DOHH2 (cell line): ENCODE data around the gene INO80E.

Source experiments
- H3F3A ChIP-seq: fragments of 200-600 bp; sonication (generic), shearing (Covaris generic); 2 replicates; pipeline ENCODE4 v1.6.0; 2016; ENCODE audit warnings: antibody characterized with exemption, mild to moderate bottlenecking; ENCODE audit not compliant: control insufficient read depth, insufficient read depth
- H3K27ac ChIP-seq: fragments of 200-600 bp; sonication (generic); 2 replicates; pipeline ENCODE4 v1.5.1; 2014; ENCODE audit warnings: low read depth, mild to moderate bottlenecking, low read length, moderate library complexity
- H3K27me3 ChIP-seq: fragments of 200-600 bp; sonication (generic); 2 replicates; pipeline ENCODE4 v1.6.1; 2014; ENCODE audit warnings: mild to moderate bottlenecking, low read length, mixed read lengths; ENCODE audit not compliant: control insufficient read depth
- H3K36me3 ChIP-seq: fragments of 200-600 bp; sonication (generic); 2 replicates; pipeline ENCODE4 v1.6.1; 2014; ENCODE audit warnings: mild to moderate bottlenecking, low read length, moderate library complexity, mixed read lengths; ENCODE audit not compliant: control insufficient read depth
- H3K4me1 ChIP-seq: fragments of 200-600 bp; sonication (generic); 2 replicates; pipeline ENCODE4 v1.6.1; 2014; ENCODE audit warnings: mild to moderate bottlenecking, low read length, mixed read lengths; ENCODE audit not compliant: control insufficient read depth
- H3K4me2 ChIP-seq: fragments of 200-600 bp; sonication (generic); 2 replicates; pipeline ENCODE4 v1.6.0; 2014; ENCODE audit warnings: mild to moderate bottlenecking, low read length, moderate library complexity
- H3K4me3 ChIP-seq: fragments of 200-600 bp; sonication (generic); 2 replicates; pipeline ENCODE4 v1.5.1; 2014; ENCODE audit warnings: mild to moderate bottlenecking, low read length, mixed read lengths
- H3K79me2 ChIP-seq: fragments of 200-600 bp; sonication (generic); 2 replicates; pipeline ENCODE4 v1.6.1; 2014; ENCODE audit warnings: mild to moderate bottlenecking, low read length, mixed read lengths; ENCODE audit not compliant: control insufficient read depth
- H3K9me2 ChIP-seq: fragments of 200-600 bp; sonication (generic); replicated peaks from 2 replicates; pipeline ENCODE4 v1.6.1; 2014; ENCODE audit warnings: mild to moderate bottlenecking, low read length, mixed read lengths; ENCODE audit not compliant: control insufficient read depth
- H3K9me3 ChIP-seq: fragments of 200-600 bp; sonication (generic); 2 replicates; pipeline ENCODE4 v1.6.1; 2014; ENCODE audit warnings: antibody characterized with exemption, low read length, mixed read lengths; ENCODE audit not compliant: control insufficient read depth, insufficient read depth
- H4K20me1 ChIP-seq: fragments of 200-600 bp; sonication (generic); 2 replicates; pipeline ENCODE4 v1.6.0; 2014; ENCODE audit warnings: low read depth, mild to moderate bottlenecking, antibody characterized with exemption, low read length, moderate library complexity; ENCODE audit not compliant: control insufficient read depth, insufficient read depth
- EZH2phosphoT487 ChIP-seq: fragments of 200-600 bp; sonication (generic); IDR thresholded peaks from 2 replicates; pipeline ENCODE4 v1.6.1; 2017; ENCODE audit warnings: borderline replicate concordance, mild to moderate bottlenecking, antibody characterized with exemption, low read length, moderate library complexity, mixed read lengths
- TF ChIP-seq, protein P1 (sequence below): fragments of 200-600 bp; sonication (generic); IDR thresholded peaks from one replicate; pipeline ENCODE4 v1.5.1; 2014; ENCODE audit warnings: antibody characterized with exemption, mild to moderate bottlenecking, low read depth, low read length; ENCODE audit not compliant: poor library complexity, severe bottlenecking

INO80E gene

DNA sequence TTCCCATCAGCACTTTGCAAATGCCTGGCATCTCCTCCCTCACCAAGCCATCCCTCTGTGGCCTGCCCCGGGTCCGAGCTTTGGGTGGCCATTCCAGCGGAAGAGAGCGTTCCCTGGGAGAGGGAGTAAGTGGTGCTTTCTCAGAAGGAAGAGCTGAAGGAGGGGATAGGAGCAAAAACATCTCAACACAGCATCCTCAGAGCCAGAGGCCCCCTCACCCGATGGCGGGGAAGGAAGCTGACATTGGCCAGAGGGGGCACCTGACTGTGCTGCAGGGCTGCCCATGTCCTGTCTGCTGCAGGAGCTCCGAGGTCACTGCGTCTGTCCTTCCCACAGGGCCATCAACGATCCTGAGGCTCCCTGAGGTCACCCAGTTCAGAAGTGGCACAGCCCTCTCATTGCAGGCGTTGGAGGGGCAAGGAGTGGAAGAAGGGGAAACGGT is 35.5 kb downstream of the INO80E start:
- Histone ChIP-seq H3K27ac (no peak overlapping the region), H3K9me3 (peaks cover 4% of the 10 kb centered on the region; the same call in 1 of the 2 replicates), H3K4me1 (0 out of 2 replicates have a peak, but pooled peaks cover 3% of the 10 kb centered on the region), H3K4me3 (no peak overlapping the region), H3K36me3 (no peaks in the 10 kb centered on the region), H3F3A (no peaks in the 10 kb centered on the region), H4K20me1 (no peaks in the 10 kb centered on the region), H3K9me2 (no peaks in the 10 kb centered on the region), H3K27me3 (peaks cover 45% of the 10 kb centered on the region), H3K79me2 (no peaks in the 10 kb centered on the region), H3K4me2 (no peak overlapping the region)
- TF ChIP-seq, protein P1, sequence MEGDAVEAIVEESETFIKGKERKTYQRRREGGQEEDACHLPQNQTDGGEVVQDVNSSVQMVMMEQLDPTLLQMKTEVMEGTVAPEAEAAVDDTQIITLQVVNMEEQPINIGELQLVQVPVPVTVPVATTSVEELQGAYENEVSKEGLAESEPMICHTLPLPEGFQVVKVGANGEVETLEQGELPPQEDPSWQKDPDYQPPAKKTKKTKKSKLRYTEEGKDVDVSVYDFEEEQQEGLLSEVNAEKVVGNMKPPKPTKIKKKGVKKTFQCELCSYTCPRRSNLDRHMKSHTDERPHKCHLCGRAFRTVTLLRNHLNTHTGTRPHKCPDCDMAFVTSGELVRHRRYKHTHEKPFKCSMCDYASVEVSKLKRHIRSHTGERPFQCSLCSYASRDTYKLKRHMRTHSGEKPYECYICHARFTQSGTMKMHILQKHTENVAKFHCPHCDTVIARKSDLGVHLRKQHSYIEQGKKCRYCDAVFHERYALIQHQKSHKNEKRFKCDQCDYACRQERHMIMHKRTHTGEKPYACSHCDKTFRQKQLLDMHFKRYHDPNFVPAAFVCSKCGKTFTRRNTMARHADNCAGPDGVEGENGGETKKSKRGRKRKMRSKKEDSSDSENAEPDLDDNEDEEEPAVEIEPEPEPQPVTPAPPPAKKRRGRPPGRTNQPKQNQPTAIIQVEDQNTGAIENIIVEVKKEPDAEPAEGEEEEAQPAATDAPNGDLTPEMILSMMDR = no peak
- TF ChIP-seq EZH2phosphoT487 = no peak

DNA sequence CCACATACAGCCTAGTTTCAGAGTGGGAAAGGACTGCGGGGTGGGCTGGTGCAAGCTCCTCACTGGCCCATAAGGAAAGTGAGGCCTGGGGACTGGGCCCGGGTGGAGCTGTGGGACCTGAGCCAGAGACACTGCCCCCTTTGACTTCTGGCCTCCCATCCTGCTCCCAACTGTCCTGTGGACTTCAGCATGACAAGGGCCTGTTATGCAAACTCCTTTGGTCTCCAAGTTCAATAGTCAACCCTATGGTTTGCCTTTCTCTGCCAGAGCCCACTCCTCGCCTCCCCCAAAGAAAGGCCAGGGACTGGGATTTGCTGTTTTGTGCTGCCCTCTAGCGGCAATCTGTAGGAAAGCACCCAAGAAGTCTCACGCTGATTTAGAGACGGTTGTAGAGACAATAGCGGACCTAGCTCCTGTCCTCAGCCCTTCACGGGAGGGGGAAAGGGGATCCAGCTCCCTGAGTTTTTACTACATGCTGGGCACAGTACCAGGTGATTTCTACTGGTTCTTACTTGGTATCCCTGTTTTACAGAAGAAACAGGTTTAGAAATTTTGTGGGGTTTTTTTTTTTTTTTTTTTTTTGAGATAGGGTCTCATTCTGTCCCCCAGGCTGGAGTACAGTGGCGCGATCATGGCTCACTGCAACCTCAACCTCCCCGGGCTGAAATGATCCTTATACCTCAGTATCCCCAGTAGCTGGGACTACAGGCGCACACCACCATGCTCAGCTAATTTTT is 36.2 kb downstream of the INO80E start:
- H3F3A ChIP-seq = no peaks in the 10 kb centered on the region
- H3K36me3 ChIP-seq = no peaks in the 10 kb centered on the region
- no peak overlapping the region for H3K27ac ChIP-seq
- no peaks in the 10 kb centered on the region for H3K79me2 ChIP-seq
- 0 out of 2 replicates have a peak, but pooled peaks cover 3% of the 10 kb centered on the region for H3K4me1 ChIP-seq
- H3K9me3 ChIP-seq = peaks cover 4% of the 10 kb centered on the region; the same call in 1 of the 2 replicates
- H3K9me2 ChIP-seq = no peaks in the 10 kb centered on the region
- H3K4me3 ChIP-seq = no peak overlapping the region
- H4K20me1 ChIP-seq = no peaks in the 10 kb centered on the region
- H3K27me3 ChIP-seq = peaks cover 38% of the 10 kb centered on the region
- TF ChIP-seq, protein P1 = peak; percentile 97
- no peak for TF ChIP-seq EZH2phosphoT487
- H3K4me2 ChIP-seq = no peak overlapping the region

DNA sequence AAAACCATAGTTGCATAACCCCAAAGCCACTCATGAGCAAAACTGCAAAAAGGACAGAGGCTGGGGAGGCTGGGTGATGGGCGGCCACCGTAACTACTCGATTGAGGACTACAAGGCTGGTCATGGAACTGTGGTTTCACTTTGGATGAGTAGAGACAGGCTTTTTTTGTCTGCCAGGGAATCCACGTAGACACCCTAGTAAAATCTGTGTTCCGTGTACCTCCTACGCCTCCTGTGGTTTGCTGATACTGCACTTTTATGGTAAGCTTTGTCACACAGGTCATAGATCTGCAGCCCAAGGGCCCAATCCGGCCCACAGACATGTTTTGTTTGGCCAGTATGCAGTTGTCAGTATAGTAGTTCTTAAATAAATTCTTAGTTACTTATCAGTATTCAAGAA is 37.2 kb downstream of the INO80E start:
- H3K27ac ChIP-seq = no peak overlapping the region
- H3K9me2 ChIP-seq = no peaks in the 10 kb centered on the region
- no peaks in the 10 kb centered on the region for H3K36me3 ChIP-seq
- no peak overlapping the region for H3K4me3 ChIP-seq
- no peak overlapping the region for H3K4me2 ChIP-seq
- TF ChIP-seq, protein P1 = no peak
- TF ChIP-seq EZH2phosphoT487 = no peak
- H3F3A ChIP-seq = no peaks in the 10 kb centered on the region
- no peaks in the 10 kb centered on the region for H3K79me2 ChIP-seq
- peaks cover 28% of the 10 kb centered on the region for H3K27me3 ChIP-seq
- no peaks in the 10 kb centered on the region for H4K20me1 ChIP-seq
- H3K9me3 ChIP-seq = peaks cover 4% of the 10 kb centered on the region; the same call in 1 of the 2 replicates
- H3K4me1 ChIP-seq = 0 out of 2 replicates have a peak, but pooled peaks cover 3% of the 10 kb centered on the region
